ENCODE results near the gene RPS6KB1. TPM values are rescaled to one million over a fixed set of nuclear protein-coding genes. Genes with fewer than 3 reads are reported as not detected.
"Not testable (repeated sequence)": the region's sequence is repeated elsewhere in the genome, so short reads cannot be mapped to it uniquely, and the experiment has no call there.

The RPS6KB1 gene
- total and polyA plus RNA-seq, 4 donors, result 8.7 to 59.2 (median 17.5) TPM

DNA sequence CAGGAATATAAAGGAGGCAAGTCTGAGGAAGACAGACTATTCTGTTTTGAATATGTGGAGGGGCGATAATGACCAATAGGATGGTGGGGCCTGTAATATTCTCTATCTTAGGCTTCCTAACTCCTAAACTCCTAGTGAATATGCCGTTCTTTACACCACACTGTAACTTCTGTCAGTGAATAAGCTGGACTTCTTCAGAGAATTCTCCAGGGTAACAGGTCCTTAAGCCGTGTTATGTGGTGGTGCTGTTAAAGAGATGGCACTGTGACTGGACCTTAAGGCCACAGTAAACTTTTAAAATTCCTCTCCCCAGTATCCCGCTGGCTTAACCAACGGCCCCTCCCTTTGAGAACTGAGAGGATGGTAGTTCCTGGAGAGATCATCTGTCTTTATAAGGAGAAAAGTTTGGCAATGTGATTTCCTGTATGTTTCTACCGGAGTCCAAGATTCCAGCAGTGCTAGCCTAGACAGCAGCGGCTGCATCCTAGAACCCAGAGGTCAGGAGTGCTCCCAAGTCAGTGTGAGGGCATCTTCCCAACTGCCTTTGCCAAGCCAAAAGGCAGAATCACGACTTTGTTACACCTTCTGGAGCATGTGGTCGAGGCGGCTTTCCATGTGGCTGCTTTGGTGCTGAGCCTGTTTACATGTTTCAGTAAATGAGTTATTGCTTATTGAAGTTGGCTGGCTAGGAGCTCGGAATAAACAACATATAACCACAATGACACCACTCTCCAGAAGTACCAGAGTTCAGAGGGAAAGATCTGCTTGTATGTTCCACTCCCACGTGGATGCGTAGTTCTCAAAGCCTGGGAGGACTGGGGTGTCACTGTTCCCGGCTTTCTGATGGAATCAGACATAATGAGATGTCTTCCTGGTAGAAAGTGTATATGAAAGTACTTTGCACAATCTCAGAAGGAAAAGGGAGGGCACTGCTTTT lies 41.2 kb upstream of the RPS6KB1 start:
- Histone ChIP-seq H3K27me3 (ENCODE audit: control insufficient read depth in 3 of 3, insufficient read depth in 3 of 3, low read length in 2 of 3) (no peaks in the 10 kb centered on the region), H3K36me3 (ENCODE audit: control insufficient read depth in 4 of 4, insufficient read depth in 4 of 4, low read length in 4 of 4) (no peaks in the 10 kb centered on the region), H3K4me3 (no peak overlapping the region), H3K27ac (ENCODE audit: low read depth in 1 of 2, low read length in 1 of 2) (peak overlapping the region in 1 of 2 donors; percentile 33), H3K9me3 (ENCODE audit: control insufficient read depth in 4 of 4, insufficient read depth in 3 of 4, low read length in 3 of 4) (no peaks in the 10 kb centered on the region), H3K9ac (ENCODE audit: insufficient read depth in 1 of 2, low read length in 2 of 2) (no peak overlapping the region), H3K4me1 (ENCODE audit: control insufficient read depth in 5 of 5, insufficient read depth in 5 of 5, low read length in 5 of 5) (peaks cover 4 to 22% (median 15%) of the 10 kb centered on the region in 5 donors)
- DNase-seq (peak; percentile 67 to 80 (median 74)), ATAC-seq (ENCODE audit: insufficient read depth, low FRiP score) (peak; percentile 7)
- WGBS, 2 donors, result 54 to 67% methylated on average over 14 of the region's 14 CpGs
- TF ChIP-seq, protein P1, sequence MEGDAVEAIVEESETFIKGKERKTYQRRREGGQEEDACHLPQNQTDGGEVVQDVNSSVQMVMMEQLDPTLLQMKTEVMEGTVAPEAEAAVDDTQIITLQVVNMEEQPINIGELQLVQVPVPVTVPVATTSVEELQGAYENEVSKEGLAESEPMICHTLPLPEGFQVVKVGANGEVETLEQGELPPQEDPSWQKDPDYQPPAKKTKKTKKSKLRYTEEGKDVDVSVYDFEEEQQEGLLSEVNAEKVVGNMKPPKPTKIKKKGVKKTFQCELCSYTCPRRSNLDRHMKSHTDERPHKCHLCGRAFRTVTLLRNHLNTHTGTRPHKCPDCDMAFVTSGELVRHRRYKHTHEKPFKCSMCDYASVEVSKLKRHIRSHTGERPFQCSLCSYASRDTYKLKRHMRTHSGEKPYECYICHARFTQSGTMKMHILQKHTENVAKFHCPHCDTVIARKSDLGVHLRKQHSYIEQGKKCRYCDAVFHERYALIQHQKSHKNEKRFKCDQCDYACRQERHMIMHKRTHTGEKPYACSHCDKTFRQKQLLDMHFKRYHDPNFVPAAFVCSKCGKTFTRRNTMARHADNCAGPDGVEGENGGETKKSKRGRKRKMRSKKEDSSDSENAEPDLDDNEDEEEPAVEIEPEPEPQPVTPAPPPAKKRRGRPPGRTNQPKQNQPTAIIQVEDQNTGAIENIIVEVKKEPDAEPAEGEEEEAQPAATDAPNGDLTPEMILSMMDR (IDR thresholded peaks at IDR 0.05; ENCODE audit: control extremely low read depth, extremely low read depth), result no peak

DNA sequence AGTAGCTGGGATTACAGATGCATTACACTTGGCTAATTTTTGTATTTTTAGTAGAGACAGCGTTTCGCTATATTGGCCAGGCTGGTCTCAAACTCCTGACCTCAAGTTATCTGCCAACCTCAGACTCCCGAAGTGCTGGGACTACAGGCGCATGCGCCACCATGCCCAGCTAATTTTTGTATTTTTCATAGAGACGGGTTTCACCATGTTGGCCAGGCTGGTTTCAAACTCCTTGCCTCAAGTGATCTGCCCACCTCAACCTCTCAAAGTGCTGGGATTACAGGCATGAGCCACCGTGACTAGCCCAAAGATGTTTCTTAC lies 40.1 kb upstream of the RPS6KB1 start:
- not testable (repeated sequence) for ATAC-seq (ENCODE audit: insufficient read depth, low FRiP score); H3K9me3 ChIP-seq (ENCODE audit: control insufficient read depth in 4 of 4, insufficient read depth in 3 of 4, low read length in 3 of 4); H3K4me3 ChIP-seq; H3K9ac ChIP-seq (ENCODE audit: insufficient read depth in 1 of 2, low read length in 2 of 2); H3K27me3 ChIP-seq (ENCODE audit: control insufficient read depth in 3 of 3, insufficient read depth in 3 of 3, low read length in 2 of 3); H3K36me3 ChIP-seq (ENCODE audit: control insufficient read depth in 4 of 4, insufficient read depth in 4 of 4, low read length in 4 of 4); DNase-seq
- peak overlapping the region in 1 of 2 donors; percentile 17 for H3K27ac ChIP-seq (ENCODE audit: low read depth in 1 of 2, low read length in 1 of 2)
- peaks cover 5 to 14% (median 12%) of the 10 kb centered on the region in 5 donors for H3K4me1 ChIP-seq (ENCODE audit: control insufficient read depth in 5 of 5, insufficient read depth in 5 of 5, low read length in 5 of 5)
- 97% methylated on average over 7 of the region's 7 CpGs for WGBS, 2 donors

DNA sequence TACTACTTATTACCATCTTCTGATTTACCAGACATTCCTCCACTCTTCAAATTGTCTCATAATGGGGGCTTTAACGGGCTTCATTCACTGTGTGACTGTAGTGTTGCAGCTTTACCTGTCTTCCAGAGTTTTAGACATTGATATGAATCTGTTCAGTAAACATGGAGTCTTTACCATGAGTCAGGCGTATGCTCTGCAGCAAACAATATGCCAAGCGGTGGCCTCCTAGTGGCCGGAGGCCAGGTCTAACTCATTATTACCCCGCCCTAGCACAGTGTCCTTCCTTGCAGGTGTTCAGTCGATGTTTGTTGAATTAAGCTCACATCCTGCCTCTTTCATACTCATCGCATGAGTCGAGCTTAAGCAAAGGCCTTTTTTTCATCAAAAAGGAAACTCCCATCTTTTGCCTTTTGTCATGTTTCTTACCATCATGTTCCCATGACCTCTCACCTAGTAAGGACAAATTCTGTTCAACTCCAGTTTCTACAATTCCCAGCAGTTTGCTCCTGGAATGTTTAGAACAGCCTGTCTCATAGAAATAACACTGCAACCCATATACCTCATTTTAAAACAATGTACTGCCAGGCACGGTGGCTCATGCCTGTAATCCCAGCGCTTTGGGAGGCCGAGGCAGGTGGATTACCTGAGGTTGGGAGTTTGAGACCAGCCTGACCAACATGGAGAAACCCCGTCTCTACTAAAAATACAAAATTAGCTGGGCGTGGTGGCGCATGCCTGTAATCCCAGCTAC lies 39.6 kb upstream of the RPS6KB1 start:
- H3K9ac ChIP-seq (ENCODE audit: insufficient read depth in 1 of 2, low read length in 2 of 2), result no peak overlapping the region
- no peaks in the 10 kb centered on the region for H3K27me3 ChIP-seq (ENCODE audit: control insufficient read depth in 3 of 3, insufficient read depth in 3 of 3, low read length in 2 of 3)
- TF ChIP-seq, protein P1 (IDR thresholded peaks at IDR 0.05; ENCODE audit: control extremely low read depth, extremely low read depth), result no peak
- H3K4me3 ChIP-seq, result no peak overlapping the region
- peaks cover 4 to 12% (median 12%) of the 10 kb centered on the region in 5 donors for H3K4me1 ChIP-seq (ENCODE audit: control insufficient read depth in 5 of 5, insufficient read depth in 5 of 5, low read length in 5 of 5)
- H3K27ac ChIP-seq (ENCODE audit: low read depth in 1 of 2, low read length in 1 of 2), result peak overlapping the region in 1 of 2 donors; percentile 48
- no peak for ATAC-seq (ENCODE audit: insufficient read depth, low FRiP score)
- WGBS, 2 donors, result 77 to 78% methylated on average over 14 of the region's 14 CpGs
- no peaks in the 10 kb centered on the region for H3K36me3 ChIP-seq (ENCODE audit: control insufficient read depth in 4 of 4, insufficient read depth in 4 of 4, low read length in 4 of 4)
- no peak for DNase-seq
- H3K9me3 ChIP-seq (ENCODE audit: control insufficient read depth in 4 of 4, insufficient read depth in 3 of 4, low read length in 3 of 4), result no peaks in the 10 kb centered on the region

DNA sequence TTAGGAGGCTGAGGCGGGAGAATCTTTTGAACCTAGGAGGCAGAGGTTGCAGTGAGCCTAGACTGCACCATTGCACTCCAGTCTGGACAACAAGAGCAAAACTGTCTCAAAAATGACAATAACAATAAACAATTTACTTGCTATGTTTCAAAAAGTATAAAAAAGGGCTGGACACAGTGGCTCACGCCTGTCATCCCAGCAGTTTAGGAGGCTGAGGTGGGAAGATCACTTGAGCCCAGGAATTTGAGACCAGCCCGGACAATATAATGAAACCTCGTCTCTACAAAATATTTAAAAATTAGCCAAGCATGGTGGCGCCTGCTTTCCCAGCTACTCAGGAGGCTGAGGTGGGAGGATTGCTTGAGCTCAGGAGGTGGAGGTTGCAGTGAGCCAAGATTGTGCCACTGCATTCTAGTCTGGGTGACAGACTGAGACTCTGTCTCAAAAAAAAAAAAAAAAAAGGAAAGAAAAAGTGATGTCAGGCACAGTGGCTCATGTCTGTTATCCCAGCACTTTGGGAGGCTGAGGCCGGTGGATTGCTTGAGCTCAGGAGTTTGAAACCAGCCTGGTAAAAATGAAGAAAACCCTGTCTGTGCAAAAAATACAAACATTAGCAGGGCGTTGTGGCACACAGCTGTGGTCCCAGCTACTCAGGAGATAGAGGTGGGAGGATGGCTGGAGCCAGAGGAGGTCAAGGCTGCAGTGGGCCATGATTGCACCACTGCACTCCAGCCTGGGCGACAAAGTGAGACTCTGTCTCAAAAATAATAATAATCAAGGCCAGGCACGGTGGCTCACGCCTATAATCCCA lies 38.8 kb upstream of the RPS6KB1 start:
- not testable (repeated sequence) for H3K9me3 ChIP-seq (ENCODE audit: control insufficient read depth in 4 of 4, insufficient read depth in 3 of 4, low read length in 3 of 4); ATAC-seq (ENCODE audit: insufficient read depth, low FRiP score); H3K36me3 ChIP-seq (ENCODE audit: control insufficient read depth in 4 of 4, insufficient read depth in 4 of 4, low read length in 4 of 4); H3K9ac ChIP-seq (ENCODE audit: insufficient read depth in 1 of 2, low read length in 2 of 2); H3K4me3 ChIP-seq; DNase-seq; H3K27me3 ChIP-seq (ENCODE audit: control insufficient read depth in 3 of 3, insufficient read depth in 3 of 3, low read length in 2 of 3)
- Histone ChIP-seq H3K4me1 (ENCODE audit: control insufficient read depth in 5 of 5, insufficient read depth in 5 of 5, low read length in 5 of 5) (peaks cover 4 to 12% (median 12%) of the 10 kb centered on the region in 5 donors), H3K27ac (ENCODE audit: low read depth in 1 of 2, low read length in 1 of 2) (peak overlapping the region in 1 of 2 donors; percentile 14)
- 95 to 96% methylated on average over 10 of the region's 10 CpGs for WGBS, 2 donors
